GM12892 (cell line): ENCODE data around the gene CLDN14.

Experiments used
- POLR2A ChIP-seq: IDR thresholded peaks from 2 replicates; pipeline ENCODE4 v1.6.1; 2011; ENCODE audit warnings: low read depth, low read length, control low read depth
- TAF1 ChIP-seq: IDR thresholded peaks from 2 replicates; pipeline ENCODE4 v1.6.1; 2011; ENCODE audit warnings: low read depth, mild to moderate bottlenecking, control low read depth, low read length, borderline replicate concordance

DNA sequence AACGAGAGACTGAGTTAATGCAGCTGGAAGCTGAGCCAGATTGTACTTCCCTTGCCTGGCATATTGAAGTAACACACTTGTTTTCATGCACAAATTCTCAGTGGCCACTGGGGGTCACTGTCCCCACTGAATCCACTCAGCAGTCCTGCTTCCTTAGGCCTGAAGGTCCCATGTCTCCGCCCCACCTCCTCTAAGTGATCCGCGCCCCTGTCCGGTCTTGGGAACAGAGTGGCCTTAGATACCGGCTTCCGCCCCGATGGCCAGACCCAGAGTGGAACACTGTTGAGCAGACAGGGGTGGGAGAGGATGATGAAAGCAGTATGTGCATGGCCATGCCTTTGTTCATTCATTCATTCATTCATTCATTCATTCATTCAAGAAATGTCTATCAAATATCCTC lies 59.9 kb downstream of the CLDN14 start:
- no peak for TF ChIP-seq POLR2A
- no peak for TF ChIP-seq TAF1
